22Rv1 (cell line): ENCODE measurements around the gene TIMM21.

Experiments
- CTCF ChIP-seq: fragments of 450-650 bp; IDR thresholded peaks from 2 replicates; pipeline ENCODE4 v1.5.1; 2017; ENCODE audit warnings: mild to moderate bottlenecking
- ZFX ChIP-seq: fragments of 450-650 bp; IDR thresholded peaks from 2 replicates; pipeline ENCODE4 v1.6.1; 2017; ENCODE audit warnings: antibody characterized with exemption, borderline replicate concordance

- no peak for TF ChIP-seq CTCF
- no peak for TF ChIP-seq ZFX
These were observed 23.7 kb upstream of the TIMM21 start for GRCh38 chr18:74124642-74125041.
